ENCODE results near the gene PROB1.

Gene PROB1

DNA sequence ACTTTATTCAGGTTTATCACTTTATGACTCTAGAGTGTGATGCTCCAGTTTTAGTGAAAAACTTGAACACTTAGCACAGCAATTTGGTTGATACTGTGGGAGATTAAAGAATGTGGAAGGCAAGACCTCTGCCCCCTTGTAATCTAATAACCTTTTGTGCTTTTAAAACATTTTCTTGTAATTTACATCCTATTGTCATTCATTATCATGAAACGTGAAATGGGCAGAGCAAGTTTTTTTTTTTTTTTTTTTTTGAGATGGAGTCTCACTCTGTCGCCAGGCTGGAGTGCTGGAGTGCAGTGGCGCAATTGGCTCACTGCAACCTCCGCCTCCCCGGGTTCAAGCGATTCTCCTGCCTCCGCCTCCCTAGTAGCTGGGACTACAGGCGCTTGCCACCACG is 51.4 kb downstream of the PROB1 start:
- no peaks in the 10 kb centered on the region for H3K9me3 ChIP-seq (ENCODE audit: severe bottlenecking)
- no peaks in the 10 kb centered on the region for H3K27me3 ChIP-seq (ENCODE audit: insufficient read depth, poor library complexity, severe bottlenecking)
- peak overlapping the region; percentile 82 for H3K4me3 ChIP-seq (ENCODE audit: severe bottlenecking)
- TF ChIP-seq, protein P1, sequence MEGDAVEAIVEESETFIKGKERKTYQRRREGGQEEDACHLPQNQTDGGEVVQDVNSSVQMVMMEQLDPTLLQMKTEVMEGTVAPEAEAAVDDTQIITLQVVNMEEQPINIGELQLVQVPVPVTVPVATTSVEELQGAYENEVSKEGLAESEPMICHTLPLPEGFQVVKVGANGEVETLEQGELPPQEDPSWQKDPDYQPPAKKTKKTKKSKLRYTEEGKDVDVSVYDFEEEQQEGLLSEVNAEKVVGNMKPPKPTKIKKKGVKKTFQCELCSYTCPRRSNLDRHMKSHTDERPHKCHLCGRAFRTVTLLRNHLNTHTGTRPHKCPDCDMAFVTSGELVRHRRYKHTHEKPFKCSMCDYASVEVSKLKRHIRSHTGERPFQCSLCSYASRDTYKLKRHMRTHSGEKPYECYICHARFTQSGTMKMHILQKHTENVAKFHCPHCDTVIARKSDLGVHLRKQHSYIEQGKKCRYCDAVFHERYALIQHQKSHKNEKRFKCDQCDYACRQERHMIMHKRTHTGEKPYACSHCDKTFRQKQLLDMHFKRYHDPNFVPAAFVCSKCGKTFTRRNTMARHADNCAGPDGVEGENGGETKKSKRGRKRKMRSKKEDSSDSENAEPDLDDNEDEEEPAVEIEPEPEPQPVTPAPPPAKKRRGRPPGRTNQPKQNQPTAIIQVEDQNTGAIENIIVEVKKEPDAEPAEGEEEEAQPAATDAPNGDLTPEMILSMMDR (IDR thresholded peaks at IDR 0.05; ENCODE audit: poor library complexity, severe bottlenecking) = no peak
- H3K36me3 ChIP-seq (ENCODE audit: low read depth) = peaks cover 26% of the 10 kb centered on the region
- ATAC-seq (ENCODE audit: low read depth) (no peak), DNase-seq (ENCODE audit: low spot score) (no peak)
- no peak overlapping the region for H3K27ac ChIP-seq (ENCODE audit: poor library complexity, severe bottlenecking)
- peaks cover 3% of the 10 kb centered on the region for H3K4me1 ChIP-seq (ENCODE audit: insufficient read depth, poor library complexity, severe bottlenecking)

DNA sequence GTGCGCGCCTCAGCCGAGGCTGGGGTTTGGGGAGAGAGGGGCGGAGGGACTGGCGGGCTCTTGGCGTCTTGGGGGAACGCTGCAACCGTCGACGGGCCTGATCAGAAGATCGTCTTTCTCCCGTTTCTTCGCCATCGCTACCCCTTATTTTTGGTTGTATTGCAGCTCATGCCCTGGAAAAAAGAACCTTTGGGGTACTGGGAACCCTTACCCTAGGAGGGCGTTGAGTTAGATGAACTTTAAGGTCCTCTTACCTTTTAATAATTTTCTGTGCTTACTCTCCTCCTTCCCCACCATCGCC is 52.5 kb downstream of the PROB1 start:
- no peak for DNase-seq (ENCODE audit: low spot score)
- no peak; the same call in 2 of the 3 replicates for ATAC-seq (ENCODE audit: low read depth)
- Histone ChIP-seq H3K36me3 (ENCODE audit: low read depth) (peaks cover 22% of the 10 kb centered on the region), H3K9me3 (ENCODE audit: severe bottlenecking) (no peaks in the 10 kb centered on the region), H3K4me3 (ENCODE audit: severe bottlenecking) (peak overlapping the region; percentile 82), H3K27me3 (ENCODE audit: insufficient read depth, poor library complexity, severe bottlenecking) (no peaks in the 10 kb centered on the region), H3K4me1 (ENCODE audit: insufficient read depth, poor library complexity, severe bottlenecking) (peaks cover 3% of the 10 kb centered on the region), H3K27ac (ENCODE audit: poor library complexity, severe bottlenecking) (peak overlapping the region; percentile 81)
- TF ChIP-seq, protein P1 (IDR thresholded peaks at IDR 0.05; ENCODE audit: poor library complexity, severe bottlenecking) = no peak

DNA sequence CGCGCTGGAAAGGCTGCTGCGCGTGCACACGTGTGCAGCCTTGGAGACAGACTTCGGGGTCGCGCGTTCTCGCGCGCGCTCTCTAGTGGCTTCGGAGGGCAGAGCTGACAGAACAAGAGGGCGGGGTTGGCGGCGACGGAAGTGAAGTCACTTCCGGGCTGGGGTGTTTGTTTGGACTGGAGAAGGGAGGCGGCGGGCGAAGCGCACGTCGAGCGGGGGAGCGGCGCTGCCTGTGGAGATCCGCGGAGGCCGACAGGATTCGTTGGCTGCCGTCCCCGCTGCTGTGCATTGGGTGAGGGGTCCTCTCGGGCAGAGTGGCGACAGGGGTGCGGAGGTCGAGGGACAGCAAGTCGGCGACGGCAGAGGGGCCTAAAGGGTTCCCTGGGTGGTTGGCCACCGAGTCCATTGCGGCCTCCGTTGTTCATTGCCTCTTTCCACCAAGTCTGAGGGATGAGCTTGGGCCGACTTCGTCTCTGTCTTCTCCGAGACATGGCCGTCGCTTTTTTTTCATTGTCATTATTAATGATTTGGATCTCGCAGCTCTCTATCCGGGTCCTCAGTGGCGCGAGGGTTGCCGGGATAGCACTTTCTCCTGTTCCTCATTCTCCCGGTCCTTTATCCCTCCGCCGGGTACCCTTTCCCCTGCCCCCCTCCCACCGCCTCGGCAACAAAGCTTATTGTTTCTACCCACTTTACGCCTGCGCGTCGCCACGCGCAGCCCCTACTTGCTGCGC is 53.0 kb downstream of the PROB1 start, which contains the start of gene PAIP2:
Gene PAIP2 (plus strand): TSS at position 166 of the 734 bp plus-strand sequence. CDS start 21,931 bp downstream, outside the sequence.
- Histone ChIP-seq H3K27me3 (ENCODE audit: insufficient read depth, poor library complexity, severe bottlenecking) (no peaks in the 10 kb centered on the region), H3K4me1 (ENCODE audit: insufficient read depth, poor library complexity, severe bottlenecking) (peaks cover 3% of the 10 kb centered on the region), H3K36me3 (ENCODE audit: low read depth) (peaks cover 21% of the 10 kb centered on the region), H3K27ac (ENCODE audit: poor library complexity, severe bottlenecking) (peak within 1 kb of the TSS; percentile 81), H3K4me3 (ENCODE audit: severe bottlenecking) (peak within 1 kb of the TSS; percentile 82), H3K9me3 (ENCODE audit: severe bottlenecking) (no peaks in the 10 kb centered on the region)
- TF ChIP-seq, protein P1 (IDR thresholded peaks at IDR 0.05; ENCODE audit: poor library complexity, severe bottlenecking) = peak; percentile 98
- DNase-seq (ENCODE audit: low spot score) (peak; percentile 99), ATAC-seq (ENCODE audit: low read depth) (peak; percentile 80)

DNA sequence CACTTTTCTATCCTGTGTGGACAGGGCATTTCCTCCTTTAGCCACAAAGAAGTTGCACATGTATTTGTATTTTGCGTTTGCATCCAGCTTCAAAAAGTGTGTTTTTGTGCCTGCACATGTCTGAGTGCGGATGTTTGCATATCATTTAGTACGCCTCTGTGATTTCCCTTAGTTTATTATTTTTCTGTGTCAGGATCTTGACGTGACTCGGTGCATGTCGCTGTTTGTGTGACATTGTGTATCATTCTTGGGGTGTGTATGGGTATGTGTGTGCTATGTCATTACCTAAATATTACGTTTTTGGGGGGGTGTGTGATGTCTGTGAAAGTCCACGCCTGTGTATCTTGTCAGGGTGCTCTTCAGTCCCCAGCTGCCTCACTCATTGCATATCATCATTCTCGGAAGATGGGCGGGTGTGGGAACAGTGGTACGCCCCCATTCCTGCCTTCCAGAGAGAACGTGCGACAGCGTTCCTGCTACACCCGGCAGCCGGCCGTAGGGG is 53.7 kb downstream of the PROB1 start:
- TF ChIP-seq, protein P1 (IDR thresholded peaks at IDR 0.05; ENCODE audit: poor library complexity, severe bottlenecking) = no peak

More for the DNA sequence above, 53.7 kb downstream of the PROB1 start:
- ATAC-seq (ENCODE audit: low read depth) (no peak), DNase-seq (ENCODE audit: low spot score) (no peak)
- Histone ChIP-seq H3K9me3 (ENCODE audit: severe bottlenecking) (no peaks in the 10 kb centered on the region), H3K36me3 (ENCODE audit: low read depth) (peaks cover 21% of the 10 kb centered on the region), H3K4me1 (ENCODE audit: insufficient read depth, poor library complexity, severe bottlenecking) (peaks cover 3% of the 10 kb centered on the region), H3K27ac (ENCODE audit: poor library complexity, severe bottlenecking) (peak overlapping the region; percentile 81), H3K27me3 (ENCODE audit: insufficient read depth, poor library complexity, severe bottlenecking) (no peaks in the 10 kb centered on the region), H3K4me3 (ENCODE audit: severe bottlenecking) (peak overlapping the region; percentile 82)

Data from RWPE2 (cell line).